HEK293T (cell line): Measurements from ENCODE around the gene SMIM29.

Experiments
- FOXA1 ChIP-seq: fragments of 450-650 bp; IDR thresholded peaks from 2 replicates; pipeline ENCODE4 v1.6.1; 2016; ENCODE audit warnings: mild to moderate bottlenecking
- FOXK2 ChIP-seq: fragments of 450-650 bp; IDR thresholded peaks from 2 replicates; pipeline ENCODE4 v1.6.1; 2016; ENCODE audit warnings: mild to moderate bottlenecking
- FOXM1 ChIP-seq: fragments of 450-650 bp; IDR thresholded peaks from 2 replicates; pipeline ENCODE4 v1.6.1; 2017; ENCODE audit warnings: mild to moderate bottlenecking, borderline replicate concordance
- L3MBTL2 ChIP-seq: fragments of 450-650 bp; conservative IDR thresholded peaks from 2 replicates; pipeline ENCODE4 v1.6.1; 2016; ENCODE audit warnings: mild to moderate bottlenecking
- SP1 ChIP-seq: fragments of 450-650 bp; IDR thresholded peaks from 2 replicates; pipeline ENCODE4 v1.6.1; 2017

- no peak for TF ChIP-seq FOXA1
- no peak for TF ChIP-seq SP1
- no peak for TF ChIP-seq L3MBTL2
- TF ChIP-seq FOXM1, result no peak
- no peak for TF ChIP-seq FOXK2
Observed at GRCh38 chr6:34275128-34275804, 26.5 kb upstream of the SMIM29 start.
